GM18870 (cell line): ENCODE data around the gene SENP5.

Experiments used
- ATAC-seq: cut with Tn5 transposase; IDR thresholded peaks from one replicate; pipeline ENCODE4 v1.9.1; 2021; ENCODE audit warnings: moderate library complexity; ENCODE audit not compliant: unreplicated experiment

Gene SENP5

GRCh38 chr3:196967412-196968232 is 99.9 kb downstream of the SENP5 start:
- ATAC-seq: no peak

GRCh38 chr3:196968233-196969133 is 100.8 kb downstream of the SENP5 start, which contains the start of gene PIGZ:
TSS of gene PIGZ (minus strand) at chr3:196968833. CDS start at chr3:196952031, 16,802 bp downstream.
- ATAC-seq: no peak

- no peak for ATAC-seq
Observed at GRCh38 chr3:196969134-196969659, 101.5 kb downstream of the SENP5 start.

DNA sequence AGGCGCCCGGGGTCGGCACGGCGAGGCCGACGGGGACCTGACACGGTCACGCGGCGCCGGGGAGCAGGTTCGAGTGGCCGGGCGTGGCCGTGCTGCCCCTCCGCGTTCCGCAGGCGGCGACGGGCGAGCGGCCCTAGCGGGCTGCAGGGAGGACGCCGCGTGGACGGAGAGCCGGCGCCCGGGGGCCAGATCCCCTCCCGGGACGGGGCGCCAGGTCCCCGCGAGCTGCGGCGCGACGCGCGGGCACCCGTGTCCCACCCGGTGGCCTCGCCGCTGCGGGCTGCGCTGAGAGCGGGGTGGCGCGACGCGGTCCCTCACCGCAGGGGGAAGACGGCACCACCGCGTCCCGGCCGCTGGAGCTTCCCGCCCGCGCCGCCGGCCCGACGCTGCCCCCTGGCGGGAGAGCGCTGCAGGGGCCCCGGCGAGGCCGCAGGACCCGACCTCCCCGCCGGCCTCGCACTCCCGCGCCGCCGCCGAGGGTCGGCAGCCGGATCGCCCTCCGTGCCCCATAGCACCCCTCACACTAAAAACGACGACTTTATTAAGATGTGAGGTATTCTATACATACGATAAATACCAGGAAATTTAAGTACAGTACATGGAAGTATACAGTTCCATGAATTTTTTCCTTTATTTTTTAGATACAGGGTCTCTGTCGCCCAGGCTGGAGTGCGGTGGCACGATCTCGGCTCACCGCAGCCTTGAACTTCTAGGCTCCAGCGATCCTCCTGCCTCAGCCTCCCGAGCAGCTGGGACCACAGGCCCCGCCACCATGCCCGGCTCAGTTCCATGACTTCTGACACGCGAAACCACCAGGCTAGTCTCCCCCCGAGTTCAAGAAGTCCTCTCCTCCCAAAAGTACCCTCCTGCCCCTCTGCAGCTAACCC is 102.2 kb downstream of the SENP5 start:
- ATAC-seq: no peak

DNA sequence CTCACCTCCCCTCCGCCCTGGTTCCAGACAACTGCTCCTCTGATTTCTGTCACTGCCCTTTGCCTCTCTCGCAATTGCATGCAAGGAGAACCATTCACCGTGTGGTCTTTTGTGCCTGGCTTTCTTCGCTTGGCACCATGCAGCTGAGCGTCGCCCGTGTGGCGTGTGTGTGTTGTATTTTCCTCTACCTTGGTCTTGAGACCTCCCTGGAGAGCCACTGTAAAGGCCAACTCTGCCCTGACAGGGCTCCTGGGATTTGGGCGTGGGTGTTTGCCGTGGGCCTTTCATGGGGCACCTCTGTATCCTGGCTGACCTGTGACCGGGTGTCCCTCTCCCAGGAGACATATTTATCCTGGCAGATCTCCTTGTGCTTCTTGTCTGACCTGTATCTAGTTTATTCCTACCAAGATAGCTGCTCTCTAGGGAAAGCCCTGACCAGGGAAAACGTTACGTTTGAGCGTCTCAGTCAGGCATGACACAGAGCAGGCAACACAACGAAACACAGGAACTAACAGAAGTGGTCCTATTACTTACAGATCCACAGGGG is 102.9 kb downstream of the SENP5 start:
- ATAC-seq: no peak

- ATAC-seq: no peak
Observed at GRCh38 chr3:196971094-196971698, 103.5 kb downstream of the SENP5 start.

DNA sequence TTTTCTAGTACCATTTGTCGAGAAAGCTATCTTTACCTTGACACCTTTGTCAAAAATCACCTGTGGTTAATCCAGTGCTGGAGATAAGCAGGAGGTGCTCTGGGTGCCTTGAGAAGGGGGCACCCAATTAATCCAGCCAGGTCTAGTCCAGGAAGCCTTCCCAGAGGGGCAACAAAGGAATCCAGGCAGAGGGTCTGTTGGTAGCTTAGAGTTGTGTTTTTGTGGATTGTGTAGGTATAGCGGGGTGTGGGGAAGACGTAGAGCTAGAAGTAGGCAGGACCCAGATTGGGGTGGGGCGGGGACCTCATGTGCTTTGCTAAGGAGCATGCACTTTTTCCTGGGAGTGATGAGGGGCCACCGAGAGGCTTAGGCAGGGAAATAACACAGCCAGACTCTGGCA is 106.9 kb downstream of the SENP5 start:
- ATAC-seq: no peak

DNA sequence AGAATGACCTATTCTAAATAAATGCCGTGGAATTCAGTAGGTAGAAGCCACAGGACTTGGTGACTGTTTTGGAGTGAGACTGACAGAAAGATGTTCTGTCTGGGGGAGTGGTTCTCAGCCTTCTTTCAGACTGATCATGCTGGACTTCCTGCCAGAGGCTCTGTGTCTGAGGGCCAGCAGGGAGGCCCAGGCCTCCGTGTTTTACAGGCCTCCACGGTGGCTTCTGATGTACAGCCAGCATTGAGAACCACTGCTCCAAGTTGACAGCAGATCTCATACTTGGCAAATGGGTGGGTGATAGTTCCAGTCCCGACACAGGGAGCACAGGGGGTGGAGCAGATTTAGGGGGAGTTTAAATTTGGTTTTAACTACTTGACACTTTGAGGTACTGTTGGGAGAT is 107.6 kb downstream of the SENP5 start:
- ATAC-seq: no peak

DNA sequence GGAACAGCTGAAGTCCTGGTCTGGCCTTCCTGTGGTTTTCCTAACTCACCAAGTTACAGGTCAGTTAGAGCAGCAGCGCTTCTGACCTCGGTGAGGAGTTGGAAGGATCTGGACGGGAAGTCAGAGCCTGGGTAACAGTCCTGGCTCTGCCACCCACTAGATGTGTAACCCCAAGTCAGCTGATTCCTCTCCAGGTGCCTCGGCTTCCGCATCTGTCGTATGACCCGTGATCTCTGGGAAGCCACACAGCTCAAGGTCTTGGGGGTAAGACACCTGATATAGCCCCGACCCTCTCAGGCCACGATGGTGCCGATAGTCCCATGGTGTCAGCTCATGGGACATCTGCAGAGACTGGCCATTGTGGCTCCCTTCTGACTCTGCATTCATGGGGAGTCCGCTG is 109.2 kb downstream of the SENP5 start:
- no peak for ATAC-seq

- no peak for ATAC-seq
Observed at GRCh38 chr3:196979545-196979944, 111.8 kb downstream of the SENP5 start.

GRCh38 chr3:196981657-196982056 is 113.9 kb downstream of the SENP5 start:
- no peak for ATAC-seq

DNA sequence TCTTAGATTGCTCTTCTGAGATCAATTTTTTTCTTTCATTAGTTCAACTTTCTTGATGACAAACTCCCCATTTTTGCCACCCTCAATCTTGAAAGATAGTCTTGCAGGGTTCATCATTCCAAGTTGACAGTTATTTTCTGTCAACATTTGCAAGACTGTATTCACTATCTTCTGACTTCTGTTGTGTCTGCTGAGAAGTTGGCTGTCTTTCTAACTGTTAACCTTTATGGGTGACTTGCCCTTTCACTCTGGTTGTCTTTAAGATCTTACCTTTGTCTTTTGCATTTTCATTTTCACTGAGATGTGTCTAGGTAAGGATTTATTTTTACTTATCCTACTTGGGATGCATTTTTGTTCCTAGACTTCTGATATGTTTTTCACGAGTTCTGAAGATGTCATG is 115.5 kb downstream of the SENP5 start:
- ATAC-seq: no peak
